Stimulated activated CD4-positive, alpha-beta T cell treated with anti-CD3 and anti-CD28 coated beads, Interleukin-2, amount 100 ng/mL, for 48 hours (primary cell): Measurements from ENCODE around the gene DDX50.
"Not testable (repeated sequence)": the region's sequence is repeated elsewhere in the genome, so short reads cannot be mapped to it uniquely, and the experiment has no call there.

Source experiments
- DNase-seq, 2 donors: peaks; one replicate each; pipeline ENCODE4 v3.0.0-alpha.2; 2020

Gene DDX50, protein sequence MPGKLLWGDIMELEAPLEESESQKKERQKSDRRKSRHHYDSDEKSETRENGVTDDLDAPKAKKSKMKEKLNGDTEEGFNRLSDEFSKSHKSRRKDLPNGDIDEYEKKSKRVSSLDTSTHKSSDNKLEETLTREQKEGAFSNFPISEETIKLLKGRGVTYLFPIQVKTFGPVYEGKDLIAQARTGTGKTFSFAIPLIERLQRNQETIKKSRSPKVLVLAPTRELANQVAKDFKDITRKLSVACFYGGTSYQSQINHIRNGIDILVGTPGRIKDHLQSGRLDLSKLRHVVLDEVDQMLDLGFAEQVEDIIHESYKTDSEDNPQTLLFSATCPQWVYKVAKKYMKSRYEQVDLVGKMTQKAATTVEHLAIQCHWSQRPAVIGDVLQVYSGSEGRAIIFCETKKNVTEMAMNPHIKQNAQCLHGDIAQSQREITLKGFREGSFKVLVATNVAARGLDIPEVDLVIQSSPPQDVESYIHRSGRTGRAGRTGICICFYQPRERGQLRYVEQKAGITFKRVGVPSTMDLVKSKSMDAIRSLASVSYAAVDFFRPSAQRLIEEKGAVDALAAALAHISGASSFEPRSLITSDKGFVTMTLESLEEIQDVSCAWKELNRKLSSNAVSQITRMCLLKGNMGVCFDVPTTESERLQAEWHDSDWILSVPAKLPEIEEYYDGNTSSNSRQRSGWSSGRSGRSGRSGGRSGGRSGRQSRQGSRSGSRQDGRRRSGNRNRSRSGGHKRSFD

DNA sequence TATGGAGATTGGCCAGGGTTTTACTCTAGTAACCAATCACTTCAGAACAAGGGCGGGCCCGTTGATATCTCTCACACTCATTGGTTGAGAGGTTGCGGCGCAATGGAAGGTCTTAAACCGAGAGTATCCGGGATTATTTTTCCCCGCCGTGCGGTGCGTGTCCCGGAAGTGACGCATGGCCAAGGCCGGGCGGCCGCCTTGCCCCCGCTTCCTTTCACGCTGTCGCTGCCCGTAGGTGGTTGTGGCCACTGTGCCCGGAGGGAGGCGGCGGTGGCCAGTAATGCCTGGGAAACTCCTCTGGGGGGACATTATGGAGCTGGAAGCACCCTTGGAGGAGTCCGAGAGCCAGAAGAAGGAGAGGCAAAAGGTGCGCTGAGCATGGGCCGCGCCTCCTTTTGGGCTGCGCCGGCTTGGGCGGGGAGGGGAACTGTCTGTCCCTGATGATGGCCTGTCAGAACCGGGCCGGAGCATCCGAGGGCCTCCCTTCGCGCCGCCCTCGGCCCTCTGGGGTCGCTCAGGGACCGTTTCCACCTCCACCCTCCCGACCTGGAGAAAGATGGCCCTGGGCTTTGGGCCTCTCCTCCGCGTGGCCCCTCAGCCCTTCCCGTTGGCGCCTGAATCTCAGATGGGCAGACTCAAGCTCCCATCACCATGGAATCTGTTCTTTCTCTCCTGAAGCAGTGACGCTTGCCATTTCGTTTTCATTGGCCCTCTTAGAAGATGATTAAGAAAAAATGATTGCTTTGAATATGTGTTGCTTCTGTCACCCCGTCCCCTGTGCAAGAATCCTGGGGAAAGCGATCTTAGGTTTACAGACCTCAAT lies at the start of gene DDX50:
DDX50 (plus strand) TSS at position 211 of the 823 bp plus-strand sequence; CDS start at position 281, 70 bp downstream.
- peak; percentile 92 for DNase-seq

DNA sequence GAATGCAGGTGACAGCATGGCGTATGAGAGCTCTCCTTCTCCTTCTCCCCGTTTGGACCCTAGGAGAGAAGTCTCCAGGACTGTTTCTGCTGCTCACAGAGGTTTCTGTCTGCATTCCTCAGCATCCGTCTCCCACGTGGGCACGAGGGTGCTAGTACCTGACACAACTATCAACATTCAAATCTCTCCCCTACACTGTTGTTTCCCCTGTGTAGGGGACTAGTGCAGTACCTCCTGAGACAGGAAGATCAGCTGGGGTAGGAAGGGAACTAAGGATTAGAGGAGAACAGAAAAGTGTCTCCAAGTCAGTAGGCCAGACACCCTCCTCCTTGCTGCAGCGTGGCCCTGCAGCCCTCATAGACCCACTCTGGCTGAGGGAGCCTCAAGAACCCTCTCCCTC lies 44.8 kb upstream of the DDX50 start:
- DNase-seq: no peak

DNA sequence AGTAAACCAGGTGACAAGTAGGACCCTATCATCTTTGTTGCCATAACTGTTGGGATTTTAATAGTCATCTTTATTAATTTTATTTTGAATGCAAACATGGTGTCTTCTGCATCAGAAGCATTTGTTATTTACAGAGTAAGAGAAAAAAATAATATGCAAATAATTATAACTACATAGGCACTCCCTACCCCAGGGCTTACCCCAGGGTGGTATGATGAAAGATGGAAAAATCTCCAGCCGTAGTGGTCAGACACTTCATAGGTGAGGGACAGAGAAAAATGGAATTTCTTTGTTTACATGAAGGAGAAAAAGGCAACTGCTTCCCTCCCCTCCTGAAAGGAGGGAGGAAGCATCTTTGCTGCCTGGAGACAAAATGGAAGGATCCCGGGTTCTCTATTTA lies 44.1 kb upstream of the DDX50 start:
- no peak for DNase-seq

GRCh38 chr10:68861253-68861652 lies 39.9 kb upstream of the DDX50 start:
- DNase-seq: no peak

- no peak for DNase-seq
Observed at GRCh38 chr10:68864611-68865010, 36.5 kb upstream of the DDX50 start.

GRCh38 chr10:68868173-68868572 lies 32.9 kb upstream of the DDX50 start:
- not testable (repeated sequence) for DNase-seq

DNA sequence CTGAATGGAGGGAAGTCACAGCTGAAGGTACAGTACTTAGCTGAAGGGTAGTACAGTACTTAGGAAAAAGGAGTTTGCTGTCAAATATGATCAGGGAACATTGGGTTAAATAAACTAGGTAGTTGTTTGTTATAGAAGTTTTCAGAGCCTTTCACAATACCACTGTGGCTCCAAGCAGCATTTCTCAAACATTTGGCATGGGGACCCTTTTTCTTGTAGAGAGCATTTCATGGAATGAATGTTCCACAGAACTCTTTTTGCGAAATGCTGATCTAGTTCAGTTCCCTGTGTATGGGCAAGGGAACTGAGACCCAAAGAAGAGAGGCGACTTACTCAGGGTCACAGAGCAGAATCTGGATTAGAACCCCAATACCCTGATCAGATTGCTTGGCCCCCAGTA lies 31.5 kb upstream of the DDX50 start:
- DNase-seq: no peak

- DNase-seq: no peak
Observed at GRCh38 chr10:68870061-68870460, 31.1 kb upstream of the DDX50 start.

GRCh38 chr10:68870545-68871104 lies 30.5 kb upstream of the DDX50 start:
- DNase-seq: peak in 1 of 2 donors; percentile 4

- DNase-seq: no peak
Observed at GRCh38 chr10:68871105-68871711, 29.9 kb upstream of the DDX50 start.

DNA sequence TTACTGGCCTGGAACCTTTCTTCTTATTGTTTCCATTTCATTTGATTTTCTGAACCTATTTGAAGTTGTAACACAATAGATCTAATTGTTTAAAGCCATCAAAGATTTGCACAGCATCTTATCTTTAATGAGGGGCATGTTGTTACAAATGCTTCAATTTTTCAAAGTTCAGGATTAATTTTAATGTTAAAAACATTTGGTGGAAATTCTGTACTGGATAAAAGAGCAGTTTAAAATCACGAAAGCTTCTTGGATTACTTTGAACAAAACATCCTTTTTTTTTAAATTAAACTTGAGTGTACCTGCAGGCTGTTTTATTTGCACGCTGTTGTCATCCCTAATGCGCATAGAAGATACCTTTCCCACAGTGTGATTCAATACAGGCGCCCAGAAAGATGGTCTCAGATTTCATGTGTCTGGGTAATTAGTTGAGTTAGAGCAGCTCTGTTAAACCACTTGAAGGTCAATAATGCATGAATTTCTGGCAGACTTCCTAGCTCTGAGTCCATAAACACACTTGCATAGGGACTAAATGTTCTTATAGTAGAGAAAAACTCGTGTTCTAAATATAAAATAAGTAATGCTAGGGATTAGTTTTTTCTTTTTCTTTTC lies 29.3 kb upstream of the DDX50 start:
- DNase-seq: no peak

DNA sequence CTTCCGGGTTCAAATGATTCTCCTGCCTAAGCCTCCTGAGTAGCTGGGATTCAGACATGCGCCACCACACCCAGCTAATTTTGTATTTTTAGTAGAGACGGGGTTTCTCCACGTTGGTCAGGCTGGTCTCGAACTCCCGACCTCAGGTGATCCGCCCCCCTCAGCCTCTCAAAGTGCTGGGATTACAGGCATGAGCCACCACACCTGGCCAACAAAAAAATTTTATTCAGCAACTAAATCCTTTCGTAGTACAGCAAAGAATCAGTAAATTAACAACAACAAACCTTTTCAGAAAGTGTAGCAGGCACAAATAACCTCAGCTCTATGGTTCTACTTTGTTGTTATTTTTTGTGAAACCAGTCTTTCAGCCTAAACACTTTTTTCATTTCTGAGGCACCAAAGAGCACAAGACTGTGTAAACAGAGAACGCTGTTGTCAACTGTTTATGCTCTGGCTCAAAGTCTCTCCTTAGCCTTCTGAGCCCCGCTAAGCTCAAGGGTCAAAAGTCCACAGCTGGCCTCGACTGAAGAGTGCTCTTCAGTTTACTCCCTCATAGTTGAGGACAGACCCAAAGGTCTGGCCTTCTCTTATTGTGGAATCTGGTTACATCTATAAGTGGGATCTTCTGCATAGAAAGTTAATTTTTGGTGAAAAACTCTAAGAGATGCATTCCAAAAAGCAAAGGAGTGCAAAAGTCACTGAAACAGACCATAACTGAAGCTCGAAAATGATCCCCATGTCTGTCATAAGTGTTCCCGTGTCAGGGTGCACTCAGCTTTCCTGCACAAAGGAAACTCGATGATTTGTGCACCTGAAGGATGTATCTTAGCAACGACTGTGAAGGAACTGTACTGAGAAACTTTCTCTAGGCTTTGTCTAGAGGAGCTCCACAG lies 24.6 kb upstream of the DDX50 start:
- DNase-seq: no peak

- no peak for DNase-seq
Observed at GRCh38 chr10:68877482-68878110, 23.5 kb upstream of the DDX50 start.

- no peak for DNase-seq
Observed at GRCh38 chr10:68878496-68878895, 22.6 kb upstream of the DDX50 start.

GRCh38 chr10:68879628-68880027 lies 21.5 kb upstream of the DDX50 start:
- DNase-seq: no peak

DNA sequence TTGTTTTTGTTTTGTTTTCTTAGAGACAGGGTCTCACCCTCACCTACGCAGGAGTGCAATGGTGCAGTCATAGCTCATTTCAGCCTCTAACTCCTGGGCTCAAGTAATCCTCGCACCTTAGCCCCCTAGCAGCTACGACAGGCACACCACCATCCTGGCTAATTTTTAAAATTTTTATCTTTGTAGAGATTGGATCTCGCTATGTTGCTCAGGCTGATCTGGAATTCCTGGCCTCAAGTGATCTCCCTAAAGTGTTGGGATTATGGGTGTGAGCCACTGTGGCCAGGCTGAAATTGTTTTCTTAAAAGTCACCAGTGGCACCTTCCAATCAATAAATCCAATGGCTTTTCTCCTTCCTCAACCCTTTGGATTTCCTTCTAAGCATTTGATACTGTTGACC lies 20.9 kb upstream of the DDX50 start:
- DNase-seq: no peak

- no peak for DNase-seq
Observed at GRCh38 chr10:68895041-68895440, 6.1 kb upstream of the DDX50 start.

- DNase-seq: peak in 1 of 2 donors; percentile 2
Observed at GRCh38 chr10:68897336-68897741, 3.8 kb upstream of the DDX50 start.

GRCh38 chr10:68899186-68899745 lies 1.8 kb upstream of the DDX50 start:
- DNase-seq: no peak
